Measurements from ENCODE around the gene DIAPH3. TPM values are rescaled to one million over a fixed set of nuclear protein-coding genes. Genes with fewer than 3 reads are reported as not detected.

DIAPH3 gene
- polyA plus RNA-seq, 10 donors = 7.0 to 13.8 (median 8.1) TPM

DNA sequence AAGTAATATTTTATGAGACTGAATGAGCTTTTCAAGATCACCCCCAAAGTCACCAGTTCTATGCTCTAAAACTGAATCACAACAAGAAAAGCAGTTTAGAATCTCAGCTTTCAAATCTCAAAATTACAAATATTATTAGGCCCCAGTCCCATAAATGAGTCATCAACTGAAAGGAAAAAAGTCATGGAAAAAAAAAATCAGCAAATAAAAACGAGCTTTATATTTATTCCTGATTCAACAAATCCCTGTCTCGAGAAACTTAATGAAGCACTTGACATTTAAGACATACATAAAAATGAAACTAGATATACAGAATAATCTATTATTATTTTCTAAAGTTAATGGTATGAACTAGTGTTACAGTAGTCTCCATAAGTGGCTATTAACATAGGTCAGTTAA lies 203.0 kb downstream of the DIAPH3 start:
- no peak for DNase-seq

DNA sequence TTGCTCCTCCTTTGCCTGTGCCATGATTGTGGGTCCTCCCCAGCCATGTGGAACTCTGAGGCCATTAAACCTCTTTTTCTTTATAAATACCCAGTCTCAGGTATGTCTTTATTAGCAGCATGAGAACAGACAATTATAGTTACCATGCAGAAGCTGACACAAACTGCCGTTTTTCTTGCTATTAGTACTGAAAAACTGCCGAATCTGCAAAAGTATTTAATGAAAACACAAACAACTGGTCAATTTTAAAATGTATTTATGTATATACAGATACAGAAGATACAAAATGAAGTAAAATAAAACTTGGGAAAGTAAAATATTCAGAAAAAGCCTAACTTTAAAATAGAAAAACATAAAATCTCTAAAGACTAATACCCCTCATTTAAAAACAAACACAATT lies 206.3 kb downstream of the DIAPH3 start:
- no peak for DNase-seq

- DNase-seq = no peak
These were observed 209.1 kb downstream of the DIAPH3 start for GRCh38 chr13:59954601-59955000.

DNA sequence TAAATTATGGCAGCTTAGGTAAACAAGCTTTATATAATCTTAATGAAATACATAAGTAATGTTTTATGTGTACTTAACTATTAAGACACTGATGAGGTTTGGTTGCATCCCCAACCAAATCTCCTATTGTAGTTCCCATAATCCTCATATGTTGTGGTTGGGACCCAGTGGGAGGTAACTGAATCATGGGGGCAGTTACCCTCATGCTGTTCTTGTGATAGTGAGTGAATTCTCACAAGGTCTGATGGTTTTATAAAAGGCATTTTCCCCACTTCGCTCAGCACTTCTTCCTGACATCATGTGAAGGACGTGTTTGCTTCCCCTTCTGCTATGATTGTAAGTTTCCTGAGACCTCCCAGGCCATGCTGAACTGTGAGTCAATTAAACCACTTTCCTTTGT lies 212.7 kb downstream of the DIAPH3 start:
- DNase-seq = no peak

DNA sequence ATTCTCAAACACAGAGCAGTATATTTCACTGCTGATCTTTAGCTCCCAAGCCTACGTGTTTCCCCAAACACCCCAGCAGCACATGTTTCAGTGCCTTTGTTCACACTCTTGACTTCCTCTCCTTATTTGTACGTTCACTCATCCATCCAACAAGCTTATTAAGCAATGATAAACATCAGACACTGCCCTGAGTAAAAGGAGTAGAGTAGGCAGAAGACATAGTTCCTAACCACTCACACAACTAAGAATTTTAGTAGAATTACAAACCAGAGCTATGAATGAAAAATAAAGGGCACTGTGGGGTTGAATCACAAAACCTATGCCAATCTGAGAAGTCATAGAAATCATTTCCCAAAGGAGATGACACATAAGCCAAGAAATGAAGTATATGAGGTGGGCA lies 213.5 kb downstream of the DIAPH3 start:
- no peak for DNase-seq

- no peak for DNase-seq
These were observed 215.0 kb downstream of the DIAPH3 start for GRCh38 chr13:59948686-59949085.

DNA sequence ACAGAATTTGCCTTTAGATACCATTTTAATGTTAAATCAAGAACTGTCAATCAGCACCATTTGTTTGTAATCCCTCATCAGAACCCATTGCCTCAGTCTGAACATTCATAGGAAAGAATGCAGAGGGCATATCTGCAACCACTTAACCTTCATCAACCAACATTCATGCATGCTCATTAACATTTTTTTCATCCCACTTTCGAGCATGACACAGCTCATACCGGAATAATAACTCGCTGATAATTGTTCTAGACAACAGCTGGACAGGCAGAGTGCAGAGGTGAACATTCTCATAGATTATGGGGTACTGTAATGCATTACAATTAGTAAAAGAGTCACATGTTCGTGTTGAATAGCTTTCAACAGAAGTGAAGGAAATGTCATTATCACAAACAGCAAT lies 216.8 kb downstream of the DIAPH3 start:
- DNase-seq = peak in 1 of 3 donors; percentile 13

DNA sequence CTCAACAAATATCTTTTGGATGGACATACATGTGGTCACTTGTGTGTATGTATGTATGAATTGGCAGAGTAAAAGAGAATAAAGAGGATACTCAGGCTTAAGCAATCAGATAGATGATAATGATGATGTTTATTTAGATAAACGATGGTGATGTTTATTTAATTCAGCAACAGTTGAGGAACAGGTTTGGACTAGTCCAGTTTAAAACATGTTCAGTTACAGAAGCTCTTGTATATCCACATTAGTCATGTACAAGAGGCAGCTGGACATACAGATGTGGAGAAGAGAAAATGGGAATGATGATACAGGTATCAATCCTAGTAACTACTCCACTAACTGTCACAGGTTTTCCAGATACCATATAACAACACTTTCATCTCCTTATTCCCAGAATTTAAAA lies 232.1 kb downstream of the DIAPH3 start:
- no peak for DNase-seq

GRCh38 chr13:59924256-59924655 lies 239.5 kb downstream of the DIAPH3 start:
- no peak for DNase-seq

GRCh38 chr13:59915252-59915651 lies 248.5 kb downstream of the DIAPH3 start:
- no peak for DNase-seq

- DNase-seq = peak in 1 of 3 donors; percentile 7
These were observed 249.2 kb downstream of the DIAPH3 start for GRCh38 chr13:59914556-59914955.

DNA sequence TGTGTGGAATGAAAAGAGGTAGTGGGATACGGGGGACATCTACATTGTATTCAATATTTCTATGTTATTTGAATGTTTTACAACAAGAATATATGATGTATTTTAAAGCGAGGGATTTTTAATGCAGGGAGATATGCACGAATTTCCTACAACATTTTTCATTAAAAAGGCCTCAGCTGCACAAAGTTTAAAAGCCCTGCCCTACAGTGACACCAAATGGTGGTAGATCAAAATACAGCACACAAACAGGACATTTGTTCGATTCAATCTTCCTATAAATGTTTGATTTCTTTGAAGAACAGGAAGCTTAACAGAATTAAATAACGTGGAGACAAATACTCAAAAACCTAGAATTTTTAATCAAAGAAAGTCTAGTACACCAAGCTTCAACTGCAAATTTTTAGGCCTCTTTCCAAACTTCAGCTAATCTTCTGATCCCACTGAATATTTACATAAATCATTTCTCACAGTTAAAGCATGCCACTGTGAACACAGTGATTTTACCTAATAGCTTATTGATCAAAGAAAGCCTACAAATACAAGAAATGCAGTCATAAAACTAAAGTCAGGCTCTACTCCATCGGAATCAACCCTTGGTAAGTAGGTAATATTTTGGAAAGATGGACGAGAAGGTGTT lies 257.2 kb downstream of the DIAPH3 start:
- peak; percentile 21 to 64 (median 44) for DNase-seq

DNA sequence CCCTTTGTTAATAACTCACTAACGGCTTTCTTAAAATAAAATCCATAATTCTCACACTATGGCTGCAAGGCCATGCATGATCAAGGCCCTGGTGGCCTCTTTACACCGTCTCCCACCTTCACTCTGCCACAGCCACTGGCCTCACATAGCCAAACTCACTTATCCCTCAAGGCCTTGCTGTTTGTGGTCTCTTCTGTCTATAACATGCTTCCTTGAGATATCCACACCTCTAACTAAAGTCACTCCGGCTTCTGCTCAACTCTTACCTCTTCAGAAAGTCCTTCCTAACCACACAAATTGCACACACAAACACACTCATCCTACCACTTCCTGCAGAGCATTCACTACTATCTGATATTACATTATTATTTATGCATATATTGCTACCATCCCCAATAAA lies 262.5 kb downstream of the DIAPH3 start:
- no peak for DNase-seq

- no peak for DNase-seq
These were observed 265.7 kb downstream of the DIAPH3 start for GRCh38 chr13:59898066-59898465.

DNA sequence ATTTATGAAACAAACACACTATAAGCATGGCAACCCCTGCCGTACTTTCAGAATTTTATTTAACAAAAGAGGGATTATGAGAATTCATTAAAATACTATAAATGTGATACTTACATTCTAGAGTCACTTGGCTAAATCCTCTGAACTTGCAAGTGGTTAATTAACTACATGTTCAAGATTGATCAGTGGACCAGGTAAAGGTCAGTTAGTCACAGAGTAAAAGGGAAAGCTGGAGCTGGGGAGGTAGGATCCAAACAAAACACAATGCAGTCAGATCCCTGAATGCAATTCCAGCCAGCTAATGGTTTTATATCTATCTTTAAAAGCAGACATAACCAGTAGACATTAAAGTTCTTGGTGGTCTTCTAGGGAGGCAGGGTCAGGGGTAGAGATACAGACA lies 270.5 kb downstream of the DIAPH3 start:
- DNase-seq = no peak

- DNase-seq = no peak
These were observed 272.7 kb downstream of the DIAPH3 start for GRCh38 chr13:59891053-59891452.

- peak; percentile 22 to 67 (median 55) for DNase-seq
These were observed 273.7 kb downstream of the DIAPH3 start for GRCh38 chr13:59890054-59890453.

GRCh38 chr13:59888408-59888807 lies 275.3 kb downstream of the DIAPH3 start:
- DNase-seq = no peak

GRCh38 chr13:59885076-59885475 lies 278.7 kb downstream of the DIAPH3 start:
- DNase-seq = no peak

- no peak for DNase-seq
These were observed 279.8 kb downstream of the DIAPH3 start for GRCh38 chr13:59883885-59884284.

- no peak for DNase-seq
These were observed 283.3 kb downstream of the DIAPH3 start for GRCh38 chr13:59880468-59880867.

DNA sequence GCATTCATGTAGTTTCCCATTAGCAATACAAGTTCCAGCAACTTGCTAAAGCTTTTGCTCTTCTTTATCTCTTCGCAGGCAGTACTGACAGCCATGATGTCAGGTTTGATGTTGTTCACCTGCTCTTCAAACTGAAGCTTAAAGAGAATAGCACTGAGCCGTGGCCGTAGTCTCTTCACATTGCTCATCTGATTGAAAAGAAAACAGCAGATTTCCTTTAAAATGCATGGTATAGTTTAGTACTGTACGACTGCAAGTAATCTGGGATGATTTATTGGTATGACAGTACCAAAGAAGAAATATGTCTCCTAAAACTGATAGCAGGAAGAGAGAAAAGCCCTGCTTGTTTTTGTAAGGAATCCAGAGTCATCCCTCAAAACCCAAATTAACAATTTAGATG lies 284.4 kb downstream of the DIAPH3 start:
- DNase-seq = no peak

DNA sequence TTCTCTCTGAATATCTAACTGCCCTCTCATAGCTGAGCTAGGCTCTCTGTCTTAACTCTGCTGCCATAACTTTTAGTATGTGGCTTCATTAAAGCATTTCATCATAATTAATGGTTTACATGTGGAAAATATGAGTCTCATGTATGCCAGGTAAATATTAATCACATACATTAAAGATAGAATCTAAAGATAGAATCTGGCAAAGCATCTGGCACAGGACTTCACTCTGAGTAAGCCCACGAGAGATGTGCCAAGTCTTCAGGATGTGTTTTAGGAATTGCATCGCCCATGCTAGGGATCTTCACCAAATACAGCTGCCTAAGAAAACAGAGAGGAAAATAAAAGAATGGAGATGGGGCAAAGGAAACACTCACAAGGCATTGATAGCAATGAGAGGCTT lies 285.8 kb downstream of the DIAPH3 start:
- DNase-seq = peak in 1 of 3 donors; percentile 17

DNA sequence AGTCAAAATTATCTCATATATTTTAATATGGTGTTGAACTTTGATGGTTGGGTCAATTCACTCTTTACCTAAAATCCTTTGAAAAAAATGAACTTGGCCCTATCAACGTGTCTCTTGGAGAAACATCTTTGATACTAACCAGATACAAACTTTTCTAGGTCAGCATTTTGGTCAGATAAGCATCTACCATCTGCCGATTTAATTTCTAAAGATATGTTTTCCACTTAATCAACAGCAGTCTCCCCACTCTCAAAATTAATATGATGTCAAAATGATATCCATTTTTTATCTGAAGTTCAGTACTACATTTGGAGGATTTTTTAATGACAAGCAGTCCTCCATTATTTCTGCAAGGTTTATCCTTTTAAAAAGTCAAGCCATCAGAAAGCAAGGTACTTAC lies 288.8 kb downstream of the DIAPH3 start:
- no peak for DNase-seq
